Muscle of back (tissue), 11 donors: ENCODE results near the gene GFI1. TPM values are rescaled to one million over a fixed set of nuclear protein-coding genes. Genes with fewer than 3 reads are reported as not detected.
"Not testable (repeated sequence)": the region's sequence is repeated elsewhere in the genome, so short reads cannot be mapped to it uniquely, and the experiment has no call there.

ENCODE experiments used
- DNase-seq, 3 donors: peaks; one replicate each; pipeline versions ENCODE4 v3.0.0 to v3.0.0-alpha.2; 2013
- polyA plus RNA-seq, 10 donors: library from polyadenylated mRNA; unstranded; fragments of 120-200 nt; gene quantifications; one replicate each; pipeline ENCODE4 v1.2.1, GENCODE V29; 2013; ENCODE audit not compliant: insufficient read length in 10 of 10

The GFI1 gene
- polyA plus RNA-seq, 10 donors, result 0.13 to 1.0 (median 0.20) TPM

GRCh38 chr1:92465256-92465647 lies 21.5 kb downstream of the GFI1 start:
- DNase-seq, result no peak

DNA sequence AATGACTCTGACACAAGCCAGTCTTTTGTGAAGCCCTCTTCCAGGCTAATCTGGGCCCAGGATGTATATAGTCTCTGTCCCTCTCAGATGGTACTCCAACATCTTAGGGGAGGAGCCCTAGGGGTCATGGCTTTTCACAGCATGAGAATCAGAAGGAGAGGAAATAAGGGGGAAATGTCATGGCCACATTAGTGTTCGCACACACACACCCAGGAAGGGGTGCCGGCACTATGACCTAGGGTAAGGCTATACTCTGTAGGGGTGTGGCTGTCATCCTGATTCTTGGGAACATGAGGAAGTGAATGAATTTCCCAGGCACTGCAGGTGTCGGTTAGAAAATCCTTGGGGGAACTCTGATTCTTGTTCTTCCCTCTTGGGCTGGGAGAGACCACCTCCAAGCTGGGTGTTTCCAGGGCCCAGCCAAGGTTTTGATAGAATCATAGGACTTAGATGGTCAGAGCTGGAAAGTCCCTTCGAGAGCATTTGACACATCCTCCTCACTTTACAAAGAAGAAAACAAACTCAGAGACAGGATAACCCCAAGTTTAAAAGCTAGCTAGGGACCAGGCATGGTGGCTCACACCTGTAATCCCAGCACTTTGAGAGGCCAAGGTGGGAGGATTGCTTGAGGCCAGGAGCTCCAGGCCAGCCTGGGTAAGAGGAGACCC lies 22.0 kb downstream of the GFI1 start:
- DNase-seq, result no peak

- DNase-seq, result no peak
Observed at GRCh38 chr1:92461364-92462097, 25.2 kb downstream of the GFI1 start.

GRCh38 chr1:92459871-92460320 lies 26.8 kb downstream of the GFI1 start:
- DNase-seq, result peak in 1 of 3 donors; percentile 27

DNA sequence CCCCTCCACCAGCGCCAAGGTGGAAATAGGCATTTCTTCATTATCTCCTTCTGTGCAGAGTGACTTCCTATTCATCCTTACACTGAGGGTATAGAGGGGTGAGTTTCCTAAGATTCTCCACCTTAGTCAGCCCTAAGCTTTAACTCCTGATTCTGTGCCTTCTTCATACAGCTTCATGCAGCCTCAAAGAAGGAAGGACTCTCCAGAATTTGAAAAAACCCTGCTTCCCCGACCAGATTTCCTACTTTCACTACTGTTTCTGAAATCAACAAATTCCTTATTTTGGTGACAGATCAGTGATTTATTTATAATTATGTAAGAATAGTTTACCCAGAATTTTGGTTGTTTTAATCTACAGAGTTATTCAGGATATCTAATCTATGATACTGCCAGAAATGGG lies 28.6 kb downstream of the GFI1 start:
- no peak for DNase-seq

DNA sequence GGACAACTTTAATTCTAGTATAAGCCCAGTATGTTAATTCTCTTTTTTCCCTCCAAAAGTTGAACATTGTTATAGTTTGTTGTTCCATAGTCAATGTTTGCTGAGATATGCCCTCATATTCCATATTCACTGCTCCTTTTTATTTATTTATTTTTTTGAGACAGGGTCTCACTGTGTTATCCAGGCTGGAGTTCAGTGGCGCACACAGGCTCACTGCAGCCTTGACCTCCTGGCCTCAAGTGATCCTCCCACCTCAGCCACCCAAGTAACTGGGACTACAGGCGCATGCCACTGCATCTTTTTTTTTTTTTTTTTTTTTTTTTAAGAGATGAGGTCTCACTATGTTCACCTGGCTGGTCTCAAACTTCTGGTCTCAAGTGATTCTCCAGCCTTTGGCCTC lies 38.7 kb downstream of the GFI1 start:
- DNase-seq, result no peak

GRCh38 chr1:92447033-92447681 lies 39.6 kb downstream of the GFI1 start:
- no peak for DNase-seq

GRCh38 chr1:92446546-92446945 lies 40.2 kb downstream of the GFI1 start:
- DNase-seq, result no peak

DNA sequence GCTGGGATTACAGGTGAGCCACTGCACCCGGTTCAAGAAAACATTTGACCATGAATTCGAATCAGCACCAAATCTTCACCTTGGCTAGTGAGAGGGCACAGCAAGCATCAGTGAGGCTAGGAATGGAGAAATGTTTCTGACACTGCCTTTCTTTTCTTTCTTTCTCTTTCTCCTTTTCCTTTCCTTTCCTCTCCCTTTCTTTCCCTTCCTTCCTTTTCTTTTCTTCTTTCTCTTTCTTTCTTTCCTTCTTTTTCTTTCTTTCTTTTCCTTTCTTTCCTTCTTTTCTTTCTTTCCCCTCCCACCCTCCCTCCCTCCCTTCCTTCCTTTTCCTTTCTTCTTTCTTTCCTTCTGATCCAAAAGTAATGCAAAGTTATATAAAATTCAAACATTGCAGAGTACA lies 40.9 kb downstream of the GFI1 start:
- DNase-seq, result no peak

GRCh38 chr1:92444351-92444750 lies 42.4 kb downstream of the GFI1 start:
- DNase-seq, result no peak

DNA sequence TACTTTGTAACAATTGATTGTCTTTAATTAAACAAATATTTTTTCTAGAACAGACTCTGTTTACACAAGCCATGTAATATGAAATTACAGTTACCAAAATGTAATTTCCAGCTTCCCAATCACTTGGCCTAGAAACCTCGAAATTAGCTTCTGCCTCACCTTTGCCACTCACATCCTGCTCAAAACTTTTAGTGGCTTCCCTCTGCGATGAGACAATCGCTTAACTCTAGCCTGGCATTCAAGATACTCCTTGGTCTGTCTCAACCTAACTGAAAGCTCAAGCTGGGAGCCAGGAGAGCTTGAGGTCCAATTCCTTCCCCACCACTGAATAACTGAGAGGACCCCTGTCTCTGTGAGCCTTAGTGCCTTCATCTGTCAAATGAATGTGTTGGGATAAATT lies 42.8 kb downstream of the GFI1 start:
- DNase-seq, result no peak

- DNase-seq, result no peak
Observed at GRCh38 chr1:92442351-92442750, 44.4 kb downstream of the GFI1 start.

GRCh38 chr1:92441697-92442342 lies 44.9 kb downstream of the GFI1 start:
- DNase-seq, result no peak

DNA sequence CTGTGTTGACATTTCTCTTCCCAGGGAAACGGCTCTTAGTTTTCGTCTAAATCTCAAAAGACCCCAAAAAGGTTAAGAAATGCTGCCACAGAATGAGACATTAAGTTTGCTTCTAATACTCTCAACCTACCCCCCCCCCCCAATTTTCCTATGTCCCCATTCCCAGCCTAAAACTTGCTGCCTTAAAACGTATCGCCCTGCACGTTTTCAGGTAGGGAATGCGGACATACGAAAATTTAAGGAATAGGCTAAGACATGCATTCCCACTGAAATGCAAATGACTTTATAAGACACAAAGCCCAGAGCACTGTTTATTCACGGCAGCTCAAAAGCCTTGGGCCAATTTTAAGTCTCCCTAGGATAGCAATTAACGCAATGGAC lies 45.4 kb downstream of the GFI1 start:
- DNase-seq, result no peak

- no peak for DNase-seq
Observed at GRCh38 chr1:92439291-92439690, 47.4 kb downstream of the GFI1 start.

GRCh38 chr1:92434572-92434971 lies 52.2 kb downstream of the GFI1 start:
- DNase-seq, result not testable (repeated sequence)

DNA sequence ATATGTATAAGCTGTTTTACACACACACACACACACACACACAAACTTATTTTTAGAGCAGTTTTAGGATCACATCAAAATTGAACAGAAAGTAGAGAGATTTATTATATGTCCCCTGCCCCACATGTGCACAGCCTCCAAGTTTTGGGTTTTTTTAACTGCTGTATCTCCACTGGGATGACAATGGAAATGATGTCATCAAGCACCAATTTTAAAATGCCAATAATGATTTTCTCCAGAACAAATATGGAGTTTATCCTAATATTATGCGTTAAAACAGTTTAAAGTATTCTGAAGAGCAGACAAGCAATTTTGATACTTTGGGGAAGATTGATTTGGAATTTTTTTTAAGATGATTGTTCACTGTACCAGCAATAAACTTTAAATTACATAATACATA lies 56.7 kb downstream of the GFI1 start:
- no peak for DNase-seq

GRCh38 chr1:92425617-92426016 lies 61.1 kb downstream of the GFI1 start:
- no peak for DNase-seq
